GM19455 (cell line): ENCODE results near the gene RAB1A.

Experiments used
- ATAC-seq: cut with Tn5 transposase; IDR thresholded peaks from one replicate; pipeline ENCODE4 v1.9.1; 2021; ENCODE audit not compliant: unreplicated experiment

Gene RAB1A

DNA sequence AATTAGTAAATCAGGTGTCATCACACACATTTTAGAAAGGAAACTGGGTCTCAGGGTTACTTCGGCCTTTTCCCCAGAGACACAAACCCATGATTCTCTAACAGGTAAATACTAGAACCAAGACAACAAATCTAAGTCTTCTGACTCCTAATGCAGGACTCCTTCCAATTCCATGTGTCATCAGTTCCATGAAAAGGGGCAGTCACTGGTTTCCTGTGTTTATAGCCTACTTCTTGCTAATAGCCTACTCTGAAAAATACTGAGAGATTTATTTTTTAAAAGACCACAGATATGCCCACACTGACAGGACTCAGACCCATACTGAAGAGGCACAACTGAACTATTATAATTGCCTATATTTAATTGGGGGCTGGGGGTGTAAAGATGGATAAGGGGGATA, 33.0 kb downstream of the RAB1A start:
- no peak for ATAC-seq

- ATAC-seq: no peak
These were observed 36.7 kb downstream of the RAB1A start for GRCh38 chr2:65093211-65093610.

- ATAC-seq: no peak
These were observed 37.1 kb downstream of the RAB1A start for GRCh38 chr2:65092791-65093190.

GRCh38 chr2:65085148-65085547, 44.8 kb downstream of the RAB1A start:
- no peak for ATAC-seq

- no peak for ATAC-seq
These were observed 48.6 kb downstream of the RAB1A start for GRCh38 chr2:65081232-65081685.

DNA sequence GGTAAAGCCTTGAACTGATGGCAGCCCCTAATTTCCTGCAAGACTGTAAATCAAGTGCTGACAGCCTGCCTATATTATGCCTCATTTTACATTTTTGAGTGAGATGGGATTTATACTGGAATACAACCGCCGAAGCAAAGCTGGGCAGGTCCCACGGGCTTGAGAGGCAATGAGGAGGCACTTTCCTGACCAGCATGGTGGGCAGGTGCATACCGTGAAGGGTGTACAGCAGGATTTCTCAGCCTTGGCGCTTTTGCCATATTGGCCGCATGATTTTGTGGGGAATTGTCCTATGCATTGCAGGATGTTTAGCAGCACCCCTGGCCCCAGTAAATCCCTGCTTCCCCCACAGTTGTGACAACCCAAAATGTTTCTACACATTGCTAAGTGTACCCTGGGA, 50.9 kb downstream of the RAB1A start:
- ATAC-seq: no peak

- no peak for ATAC-seq
These were observed 52.0 kb downstream of the RAB1A start for GRCh38 chr2:65077898-65078297.

- no peak for ATAC-seq
These were observed 53.6 kb downstream of the RAB1A start for GRCh38 chr2:65076345-65076710.

GRCh38 chr2:65075605-65076344, 54.1 kb downstream of the RAB1A start:
- no peak for ATAC-seq

- ATAC-seq: no peak
These were observed 54.7 kb downstream of the RAB1A start for GRCh38 chr2:65075176-65075575.

DNA sequence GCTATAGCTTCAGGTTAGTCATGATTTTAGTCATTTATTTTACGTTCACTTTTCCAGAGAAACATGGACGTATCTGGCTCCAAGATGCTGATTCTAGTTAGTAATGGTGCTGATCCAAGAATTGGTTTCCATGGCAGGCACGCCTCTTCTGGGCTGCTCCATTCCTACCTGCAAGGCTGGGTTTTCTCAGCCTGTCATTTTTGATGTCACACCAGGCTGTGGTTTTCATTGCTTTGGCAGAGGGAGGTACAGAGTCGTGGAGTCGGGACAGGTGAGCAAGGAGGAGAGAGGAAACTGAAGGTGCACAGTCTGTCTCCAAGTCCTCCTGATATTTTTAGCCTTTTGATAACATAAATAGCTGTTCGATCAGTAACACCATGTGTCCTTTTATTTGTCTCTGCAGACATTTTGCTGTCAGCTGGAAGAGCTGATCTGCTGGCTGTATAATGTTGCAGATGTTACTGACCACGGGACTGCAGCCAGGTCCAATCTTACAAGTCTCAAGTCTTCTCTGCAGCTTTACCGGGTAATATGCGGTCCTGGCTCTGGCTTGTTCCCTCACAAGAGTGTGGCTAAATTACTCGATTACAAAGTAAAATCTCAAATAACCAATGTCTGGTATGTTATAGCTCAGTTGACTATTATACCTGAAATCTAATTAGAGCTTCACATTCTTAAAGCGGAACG, 55.9 kb downstream of the RAB1A start:
- ATAC-seq: no peak

DNA sequence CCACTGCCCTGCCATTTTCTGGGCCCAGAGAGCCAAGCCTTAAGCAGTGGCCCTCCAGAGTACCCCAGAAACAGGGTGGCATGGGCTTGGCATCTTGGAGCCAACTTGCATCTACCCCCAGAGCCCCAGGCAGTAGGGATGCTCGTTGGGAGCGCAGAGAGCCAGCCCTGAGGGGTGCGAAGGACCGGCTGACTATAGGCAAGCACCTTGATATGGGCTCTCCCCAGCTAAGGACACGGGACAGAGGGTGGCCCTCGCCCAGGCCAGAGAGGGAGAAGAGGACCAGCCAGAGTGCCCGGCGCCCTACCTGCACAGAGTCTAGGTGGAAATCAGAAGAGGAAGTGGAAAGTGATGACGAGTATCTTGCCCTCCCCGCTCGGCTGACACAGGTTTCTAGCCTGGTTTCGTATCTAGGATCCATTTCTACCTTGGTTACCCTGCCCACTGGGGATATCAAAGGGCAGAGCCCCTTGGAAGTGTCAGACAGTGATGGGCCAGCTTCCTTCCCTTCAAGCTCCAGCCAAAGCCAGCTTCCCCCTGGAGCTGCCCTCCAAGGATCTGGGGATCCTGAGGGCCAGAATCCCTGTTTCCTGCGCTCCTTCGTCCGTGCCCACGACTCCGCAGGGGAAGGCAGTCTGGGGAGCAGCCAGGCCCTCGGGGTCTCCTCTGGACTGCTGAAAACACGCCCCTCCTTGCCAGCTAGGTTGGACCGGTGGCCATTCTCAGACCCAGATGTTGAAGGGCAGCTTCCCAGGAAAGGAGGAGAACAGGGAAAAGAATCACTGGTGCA, 57.5 kb downstream of the RAB1A start:
- ATAC-seq: no peak

DNA sequence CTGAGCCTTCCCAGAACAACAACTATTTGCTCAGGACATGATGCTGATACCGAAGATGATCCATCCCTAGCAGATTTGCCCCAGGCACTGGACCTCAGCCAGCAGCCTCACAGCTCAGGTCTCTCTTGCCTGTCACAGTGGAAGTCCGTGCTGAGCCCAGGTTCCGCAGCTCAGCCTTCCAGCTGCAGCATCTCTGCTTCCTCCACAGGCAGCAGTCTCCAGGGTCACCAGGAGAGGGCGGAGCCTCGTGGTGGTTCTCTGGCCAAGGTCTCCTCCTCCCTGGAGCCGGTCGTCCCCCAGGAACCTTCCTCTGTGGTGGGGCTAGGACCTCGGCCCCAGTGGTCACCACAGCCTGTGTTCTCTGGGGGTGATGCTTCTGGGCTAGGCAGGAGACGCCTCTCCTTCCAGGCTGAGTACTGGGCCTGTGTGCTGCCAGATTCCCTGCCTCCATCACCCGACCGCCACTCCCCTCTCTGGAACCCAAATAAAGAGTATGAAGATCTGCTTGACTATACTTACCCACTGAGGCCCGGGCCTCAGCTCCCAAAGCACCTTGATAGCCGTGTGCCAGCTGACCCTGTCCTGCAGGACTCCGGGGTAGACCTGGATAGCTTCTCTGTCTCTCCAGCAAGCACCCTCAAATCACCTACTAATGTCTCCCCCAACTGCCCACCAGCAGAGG, 58.3 kb downstream of the RAB1A start:
- no peak for ATAC-seq

GRCh38 chr2:65070856-65071255, 59.0 kb downstream of the RAB1A start:
- no peak for ATAC-seq

DNA sequence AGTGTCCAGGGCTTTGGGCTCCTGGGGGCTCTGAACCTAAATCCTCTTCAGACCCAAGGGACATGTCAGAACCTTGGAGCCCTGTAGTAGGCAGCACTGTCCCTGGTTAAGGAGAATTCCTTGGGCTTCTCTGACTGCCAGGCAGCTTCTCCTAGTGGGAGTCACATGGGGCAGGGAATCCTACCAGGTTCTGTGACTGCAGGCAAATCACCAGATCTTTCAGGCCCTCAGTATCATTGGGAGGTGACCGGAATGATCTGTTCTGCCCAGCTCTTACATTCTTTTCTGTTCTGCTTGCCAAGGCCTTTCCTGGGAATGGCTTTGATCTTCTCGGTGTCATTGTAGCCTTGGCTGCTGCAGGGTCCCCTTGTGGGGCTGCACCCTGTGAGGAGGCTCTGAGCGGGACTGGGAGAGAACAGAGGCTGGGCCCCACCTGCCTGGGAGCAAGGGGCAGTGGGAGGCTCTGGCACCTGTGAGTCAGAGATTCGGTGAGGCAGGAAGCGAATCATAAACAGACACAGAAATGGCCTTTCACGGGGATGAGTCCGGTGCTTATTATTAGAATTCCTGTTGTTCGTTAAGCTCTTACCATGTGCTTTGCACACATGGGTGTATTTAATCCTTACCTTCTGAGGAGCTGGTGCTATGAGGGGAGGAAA, 59.6 kb downstream of the RAB1A start:
- ATAC-seq: no peak

DNA sequence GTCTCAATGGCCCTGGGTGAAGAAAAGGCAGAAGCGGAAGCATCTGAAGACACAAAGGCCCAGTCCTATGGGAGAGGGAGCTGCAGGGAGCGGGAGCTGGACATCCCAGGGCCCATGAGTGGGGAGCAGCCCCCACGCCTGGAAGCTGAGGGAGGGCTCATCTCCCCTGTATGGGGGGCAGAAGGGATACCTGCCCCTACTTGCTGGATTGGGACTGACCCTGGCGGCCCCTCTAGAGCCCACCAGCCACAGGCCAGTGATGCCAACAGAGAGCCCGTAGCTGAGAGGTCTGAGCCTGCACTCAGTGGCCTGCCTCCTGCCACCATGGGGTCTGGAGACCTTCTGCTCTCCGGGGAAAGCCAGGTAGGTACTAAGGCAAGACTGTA, 60.5 kb downstream of the RAB1A start:
- ATAC-seq: no peak

GRCh38 chr2:65067806-65068553, 61.9 kb downstream of the RAB1A start:
- no peak for ATAC-seq

GRCh38 chr2:65064728-65065552, 65.0 kb downstream of the RAB1A start:
- ATAC-seq: peak; percentile 74
